Measurements from ENCODE around the gene GCNT2. TPM values are rescaled to one million over a fixed set of nuclear protein-coding genes. Genes with fewer than 3 reads are reported as not detected.

GCNT2 gene
- total RNA-seq, 4 donors from 2014 or later: 0.27 to 1.9 (median 0.81) TPM

- no peak for ATAC-seq
- intact Hi-C loops (cut with DNase I; ENCODE audit: low total_unique reads): no loop called here
- no peak overlapping the region for H3K27ac ChIP-seq
These were observed 37.4 kb downstream of the GCNT2 start for GRCh38 chr6:10558565-10558964.

GRCh38 chr6:10559522-10560152 lies 38.5 kb downstream of the GCNT2 start:
- Histone ChIP-seq H3K27me3 (peaks cover 0 to 7% (median 0%) of the 10 kb centered on the region in 3 donors), H3K27ac (no peak overlapping the region), H3K4me3 (no peak overlapping the region), H3K4me1 (peaks cover 4 to 7% of the 10 kb centered on the region in 2 donors), H3K9me3 (no peaks in the 10 kb centered on the region), H3K36me3 (no peaks in the 10 kb centered on the region)
- no peak for ATAC-seq
- in situ Hi-C loops (cut with MboI; ENCODE audit: low sequenced_read_pairs in 4 of 4) (no loop called here), intact Hi-C loops (cut with DNase I; ENCODE audit: low total_unique reads) (no loop called here)
- no peak for TF ChIP-seq CTCF (IDR thresholded peaks at IDR 0.05 in 4 of 5, conservative IDR thresholded peaks at IDR 0.05 in 1 of 5)
- DNase-seq: no peak

More at GRCh38 chr6:10558565-10558964, 37.4 kb downstream of the GCNT2 start:
- in situ Hi-C loops (cut with MboI; ENCODE audit: low sequenced_read_pairs in 4 of 4): no loop called here
- Histone ChIP-seq H3K4me1 (peaks cover 4 to 7% of the 10 kb centered on the region in 2 donors), H3K4me3 (no peak overlapping the region), H3K36me3 (no peaks in the 10 kb centered on the region), H3K9me3 (no peaks in the 10 kb centered on the region), H3K27me3 (peaks cover 0 to 7% (median 0%) of the 10 kb centered on the region in 3 donors)
- TF ChIP-seq POLR2A (IDR thresholded peaks at IDR 0.05): no peak
- no peak for TF ChIP-seq CTCF (IDR thresholded peaks at IDR 0.05 in 4 of 5, conservative IDR thresholded peaks at IDR 0.05 in 1 of 5)
- no peak for DNase-seq

GRCh38 chr6:10561611-10562199 lies 40.6 kb downstream of the GCNT2 start:
- intact Hi-C loops (cut with DNase I; ENCODE audit: low total_unique reads): no loop called here
- in situ Hi-C loops (cut with MboI; ENCODE audit: low sequenced_read_pairs in 4 of 4): no loop called here
- no peak for DNase-seq
- H3K36me3 ChIP-seq: no peaks in the 10 kb centered on the region
- TF ChIP-seq CTCF (IDR thresholded peaks at IDR 0.05 in 4 of 5, conservative IDR thresholded peaks at IDR 0.05 in 1 of 5) (no peak), POLR2A (IDR thresholded peaks at IDR 0.05) (no peak)
- no peak overlapping the region for H3K4me3 ChIP-seq
- peaks cover 0 to 7% (median 0%) of the 10 kb centered on the region in 3 donors for H3K27me3 ChIP-seq
- H3K9me3 ChIP-seq: no peaks in the 10 kb centered on the region
- no peak for ATAC-seq
- H3K4me1 ChIP-seq: no peaks in the 10 kb centered on the region
- H3K27ac ChIP-seq: no peak overlapping the region

- Histone ChIP-seq H3K4me1 (no peaks in the 10 kb centered on the region), H3K27me3 (no peaks in the 10 kb centered on the region), H3K27ac (no peak overlapping the region), H3K9me3 (no peaks in the 10 kb centered on the region), H3K4me3 (no peak overlapping the region), H3K36me3 (no peaks in the 10 kb centered on the region)
- intact Hi-C loops (cut with DNase I; ENCODE audit: low total_unique reads): no loop called here
- DNase-seq (no peak), ATAC-seq (no peak)
- in situ Hi-C loops (cut with MboI; ENCODE audit: low sequenced_read_pairs in 4 of 4): no loop called here
- no peak for TF ChIP-seq CTCF (IDR thresholded peaks at IDR 0.05 in 4 of 5, conservative IDR thresholded peaks at IDR 0.05 in 1 of 5)
- no peak for TF ChIP-seq POLR2A (IDR thresholded peaks at IDR 0.05)
These were observed 44.0 kb downstream of the GCNT2 start for GRCh38 chr6:10564975-10565673.

Data from gastrocnemius medialis (tissue), 4 donors.